Ishikawa (cell line): ENCODE measurements around the gene USP17L24.
"Not testable (repeated sequence)": the region's sequence is repeated elsewhere in the genome, so short reads cannot be mapped to it uniquely, and the experiment has no call there.

Experiments used
- CEBPB ChIP-seq: IDR thresholded peaks from 2 replicates; pipeline ENCODE4 v1.6.1; 2012
- EGR1 ChIP-seq: IDR thresholded peaks from 2 replicates; pipeline ENCODE4 v1.6.1; 2012
- EP300 ChIP-seq: IDR thresholded peaks from 2 replicates; pipeline ENCODE4 v1.6.1; 2012; ENCODE audit warnings: borderline replicate concordance
- NFIC ChIP-seq: IDR thresholded peaks from 2 replicates; pipeline ENCODE4 v1.6.1; 2012
- RAD21 ChIP-seq: IDR thresholded peaks from 2 replicates; pipeline ENCODE4 v1.6.1; 2012; ENCODE audit warnings: low read depth
- REST ChIP-seq: IDR thresholded peaks from 2 replicates; pipeline ENCODE4 v1.6.1; 2012; ENCODE audit warnings: low read depth, mild to moderate bottlenecking
- TAF1 ChIP-seq: IDR thresholded peaks from 2 replicates; pipeline ENCODE4 v1.6.1; 2012; ENCODE audit warnings: low read depth, mild to moderate bottlenecking
- TCF12 ChIP-seq: IDR thresholded peaks from 2 replicates; pipeline ENCODE4 v1.6.1; 2012; ENCODE audit warnings: low read depth
- USF1 ChIP-seq: IDR thresholded peaks from 2 replicates; pipeline ENCODE4 v1.6.1; 2012
- YY1 ChIP-seq: IDR thresholded peaks from 2 replicates; pipeline ENCODE4 v1.6.1; 2012; ENCODE audit warnings: low read depth

Gene USP17L24

GRCh38 chr4:9324865-9325264 is at the start of gene USP17L24:
Gene USP17L24 (plus strand): TSS chr4:9325165. CDS start chr4:9325165, 0 bp downstream.
- not testable (repeated sequence) for TF ChIP-seq USF1, CEBPB, TAF1

GRCh38 chr4:9329611-9330010 is 4.6 kb downstream of the USP17L24 start, which contains the start of gene USP17L25:
Gene USP17L25 (plus strand): TSS chr4:9329911. CDS start chr4:9329911, 0 bp downstream.
- TF ChIP-seq REST, USF1, TCF12: not testable (repeated sequence)

- not testable (repeated sequence) for TF ChIP-seq YY1, TCF12, REST
These were observed 9.4 kb downstream of the USP17L24 start, which contains the start of gene USP17L26 for GRCh38 chr4:9334358-9334757. Gene USP17L26 (plus strand): TSS chr4:9334658. CDS start chr4:9334658, 0 bp downstream.

- TF ChIP-seq TAF1, EP300, CEBPB: not testable (repeated sequence)
These were observed 14.1 kb downstream of the USP17L24 start, which contains the start of gene USP17L5 for GRCh38 chr4:9339103-9339502. Gene USP17L5 (plus strand): TSS chr4:9339403. CDS start chr4:9339403, 0 bp downstream.

- not testable (repeated sequence) for TF ChIP-seq RAD21, TCF12, REST
These were observed 18.9 kb downstream of the USP17L24 start, which contains the start of gene USP17L27 for GRCh38 chr4:9343848-9344247. Gene USP17L27 (plus strand): TSS chr4:9344148. CDS start chr4:9344148, 0 bp downstream.

- TF ChIP-seq YY1, RAD21, EP300: not testable (repeated sequence)
These were observed 23.6 kb downstream of the USP17L24 start, which contains the start of gene USP17L28 for GRCh38 chr4:9348593-9348992. Gene USP17L28 (plus strand): TSS chr4:9348893. CDS start chr4:9348893, 0 bp downstream.

GRCh38 chr4:9353338-9353737 is 28.4 kb downstream of the USP17L24 start, which contains the start of gene USP17L29:
Gene USP17L29 (plus strand): TSS chr4:9353638. CDS start chr4:9353638, 0 bp downstream.
- not testable (repeated sequence) for TF ChIP-seq EGR1, TAF1, NFIC
